ENCODE data around the gene LIN28A.

LIN28A gene

DNA sequence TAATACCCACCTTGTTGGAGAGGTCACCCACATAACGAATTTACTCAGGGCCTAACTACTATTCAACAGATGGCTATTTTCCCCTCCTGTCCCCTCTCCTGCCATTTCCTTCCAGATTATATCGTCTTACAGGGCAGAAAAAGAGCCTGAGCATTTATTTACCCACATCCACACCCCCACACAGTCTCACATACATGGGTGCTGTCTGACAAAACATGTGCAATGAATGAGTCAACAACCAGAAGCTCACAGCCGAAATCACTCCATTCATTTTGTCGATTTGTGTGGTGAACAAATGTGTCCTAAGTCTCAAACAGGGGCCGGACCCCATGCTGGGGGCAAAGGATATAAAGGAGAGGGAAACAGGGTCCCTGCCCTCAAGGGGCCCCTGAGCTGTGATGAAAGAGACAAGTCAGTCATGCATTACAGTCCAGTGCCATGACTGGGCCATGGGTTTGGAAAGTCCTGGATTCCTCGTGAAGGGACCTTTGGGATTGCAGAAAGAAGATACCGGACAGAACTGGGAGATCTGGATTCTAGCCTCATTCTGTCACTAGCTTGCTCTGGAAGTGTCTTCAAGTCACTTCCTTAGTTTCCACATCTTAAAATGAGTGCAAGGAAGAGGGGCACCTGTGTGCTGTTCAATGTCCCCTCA is 21.7 kb upstream of the LIN28A start:
- no peak for DNase-seq

DNA sequence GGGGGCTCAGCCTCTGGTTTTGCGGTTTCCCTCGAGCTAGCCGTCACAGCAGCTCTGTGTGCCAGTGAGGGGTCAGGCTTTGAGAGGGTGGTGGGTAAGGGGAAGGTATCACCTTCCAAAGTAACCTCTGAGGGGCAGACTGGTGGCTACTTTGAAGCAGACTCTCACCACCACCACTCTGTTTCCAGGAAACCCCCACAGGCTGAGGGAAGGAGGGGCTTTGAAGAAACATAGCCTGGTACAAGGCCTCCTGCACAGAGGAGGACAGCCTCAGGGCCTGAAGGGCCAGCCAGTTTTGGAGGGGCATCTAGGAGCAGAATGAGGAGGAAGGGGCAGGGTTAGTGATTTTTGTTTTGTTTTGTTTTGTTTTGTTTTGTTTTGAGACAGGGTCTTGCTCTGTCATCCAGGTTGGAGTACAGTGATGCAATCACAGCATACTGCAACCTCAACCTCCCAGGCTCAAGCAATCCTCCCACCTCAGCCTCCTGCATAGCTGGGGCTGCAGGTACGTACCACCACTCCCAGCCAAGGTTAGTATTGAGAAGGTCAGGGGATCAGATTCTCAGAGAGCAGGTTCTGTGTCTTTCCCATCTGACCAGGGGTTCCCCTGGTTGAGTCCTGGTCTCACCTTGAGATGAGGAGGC is 20.9 kb upstream of the LIN28A start:
- DNase-seq: no peak

DNA sequence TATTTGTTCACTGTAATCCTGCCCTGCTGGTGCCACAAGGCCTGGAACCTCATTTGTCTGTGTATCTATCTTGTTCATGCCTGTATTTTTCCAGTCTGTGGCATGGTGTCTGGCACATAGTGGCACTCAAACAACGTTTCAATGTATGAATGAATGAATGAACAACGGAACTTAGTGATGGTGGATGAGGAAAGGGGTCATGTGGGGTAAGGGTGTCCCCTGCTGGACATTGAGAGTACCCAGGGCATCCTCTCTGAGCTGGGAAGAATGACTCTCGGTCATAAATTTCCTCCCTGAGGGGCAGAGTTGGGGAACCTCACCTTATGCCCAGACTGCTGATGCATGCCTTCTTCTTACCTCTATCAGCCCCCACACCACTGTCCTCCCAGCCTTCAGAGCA is 19.2 kb upstream of the LIN28A start:
- DNase-seq: no peak

DNA sequence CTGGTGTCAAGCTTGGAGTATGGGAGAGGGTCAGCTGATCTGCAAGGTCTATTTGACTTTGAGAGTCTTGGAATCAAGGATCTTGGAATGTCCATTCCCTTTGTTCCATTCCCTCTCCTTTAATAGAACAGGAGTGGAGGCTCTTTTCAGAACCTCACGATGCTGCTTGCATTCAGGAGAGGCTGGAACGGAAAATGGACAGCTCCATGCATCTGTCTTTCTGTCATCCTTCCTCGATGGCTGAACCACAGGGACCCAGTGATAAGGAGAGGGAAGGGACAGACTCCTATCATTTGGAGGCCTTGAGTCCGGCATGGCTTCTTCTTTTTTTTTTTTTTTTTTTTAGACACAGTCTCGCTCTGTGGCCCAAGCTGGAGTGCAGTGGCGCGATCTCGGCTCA is 14.9 kb upstream of the LIN28A start:
- DNase-seq: no peak

DNA sequence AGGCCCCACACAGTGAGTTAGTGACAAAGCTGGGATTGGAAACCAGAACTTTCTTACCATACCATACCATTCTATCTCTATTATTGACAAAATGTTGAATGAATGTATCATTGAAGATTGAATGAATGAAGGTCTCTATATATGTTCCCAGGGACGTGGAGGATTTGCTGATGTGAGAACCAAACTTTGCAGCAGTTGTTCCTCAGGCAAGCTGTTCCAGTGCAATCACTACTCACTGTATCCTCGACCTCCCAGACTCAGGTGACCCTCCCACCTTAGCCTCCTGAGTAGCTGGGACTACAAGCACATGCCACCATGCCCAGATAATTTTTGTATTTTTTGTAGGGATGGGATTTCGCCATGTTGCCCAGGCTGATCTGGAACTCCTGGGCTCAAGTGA is 11.6 kb upstream of the LIN28A start:
- DNase-seq: no peak

DNA sequence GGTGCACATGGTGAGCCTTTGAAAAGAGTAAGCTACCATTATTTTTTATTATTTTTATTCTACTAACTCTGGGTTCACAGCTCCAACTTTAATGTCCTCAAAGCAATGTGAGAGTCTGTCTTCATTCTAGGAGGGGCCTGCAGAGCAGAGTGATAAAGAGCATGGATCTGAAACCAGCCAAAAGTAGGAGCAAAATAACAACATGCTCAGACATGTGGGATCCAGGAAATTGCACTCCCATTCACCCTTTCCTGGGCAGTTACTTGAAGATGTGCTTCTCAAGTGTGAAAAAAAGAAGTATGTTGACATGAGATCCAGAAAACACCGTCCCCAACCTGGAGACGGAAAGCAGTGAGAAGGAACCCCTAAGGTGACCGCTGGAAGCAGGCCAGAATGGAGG is 8.7 kb upstream of the LIN28A start:
- DNase-seq: no peak

DNA sequence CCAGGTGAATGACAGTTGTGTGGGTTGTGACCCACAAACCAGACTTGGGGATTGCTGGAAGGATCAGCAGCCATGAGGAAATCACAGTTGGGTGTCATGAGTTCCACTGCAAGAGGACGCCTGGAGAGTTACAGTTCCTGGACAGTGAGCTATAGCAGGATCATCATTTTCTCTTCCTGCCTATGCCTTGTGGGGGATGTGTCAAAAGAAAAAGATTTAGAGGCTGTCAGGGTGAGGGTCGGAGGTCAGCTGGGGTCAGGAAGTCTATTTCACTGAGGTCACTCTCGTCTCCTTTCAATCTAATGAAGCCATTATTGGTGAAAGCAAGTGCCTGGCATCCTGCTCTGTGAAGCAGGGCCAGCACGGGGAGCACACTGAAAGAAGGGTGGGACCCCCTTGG is 7.0 kb upstream of the LIN28A start:
- no peak for DNase-seq

DNA sequence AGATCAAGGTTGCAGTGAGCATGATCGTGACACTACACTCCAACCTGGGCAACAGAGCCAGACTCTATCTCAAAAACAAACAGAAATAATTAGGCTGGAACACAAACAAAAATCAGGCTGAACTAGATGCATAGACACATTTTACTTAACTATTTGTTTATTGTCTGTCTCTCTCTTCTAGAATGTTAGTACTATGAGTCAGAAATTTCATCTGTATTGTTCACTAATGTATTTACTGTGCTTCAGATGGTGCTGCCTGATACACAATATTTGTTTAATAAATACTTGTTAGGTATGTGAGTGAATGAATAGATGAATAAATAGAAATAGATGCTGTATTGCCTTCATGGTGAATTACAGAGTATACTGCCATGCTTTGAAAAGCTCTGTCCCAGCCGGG is 6.0 kb upstream of the LIN28A start:
- no peak for DNase-seq

DNA sequence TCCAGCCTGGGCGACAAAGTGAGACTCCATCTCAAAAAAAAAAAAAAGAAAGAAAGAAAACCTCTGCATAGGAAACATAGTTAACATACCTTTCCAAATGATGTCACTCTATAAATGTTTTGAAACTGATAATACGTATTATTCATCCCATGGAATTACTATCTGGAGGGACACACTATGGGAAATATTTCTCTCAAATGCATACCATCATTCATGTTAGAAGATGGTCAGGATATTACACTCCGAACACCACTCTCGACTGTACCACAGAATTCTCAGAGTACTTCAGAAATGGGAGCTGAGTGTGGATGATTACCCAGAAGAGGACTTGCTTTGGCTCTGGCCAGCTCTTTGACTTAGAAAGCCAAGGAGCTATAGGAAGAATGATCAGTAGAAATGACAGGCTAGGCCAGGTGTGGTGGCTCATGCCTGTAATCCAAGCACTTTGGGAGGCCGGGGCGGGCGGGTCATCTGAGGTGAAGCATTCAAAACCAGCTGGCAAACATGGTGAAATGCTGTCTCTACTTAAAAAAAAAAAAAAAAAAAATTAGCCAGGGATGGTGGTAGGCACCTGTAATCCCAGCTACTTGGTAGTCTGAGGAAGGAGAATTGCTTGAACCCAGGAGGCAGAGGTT is 5.2 kb upstream of the LIN28A start:
- DNase-seq: no peak

DNA sequence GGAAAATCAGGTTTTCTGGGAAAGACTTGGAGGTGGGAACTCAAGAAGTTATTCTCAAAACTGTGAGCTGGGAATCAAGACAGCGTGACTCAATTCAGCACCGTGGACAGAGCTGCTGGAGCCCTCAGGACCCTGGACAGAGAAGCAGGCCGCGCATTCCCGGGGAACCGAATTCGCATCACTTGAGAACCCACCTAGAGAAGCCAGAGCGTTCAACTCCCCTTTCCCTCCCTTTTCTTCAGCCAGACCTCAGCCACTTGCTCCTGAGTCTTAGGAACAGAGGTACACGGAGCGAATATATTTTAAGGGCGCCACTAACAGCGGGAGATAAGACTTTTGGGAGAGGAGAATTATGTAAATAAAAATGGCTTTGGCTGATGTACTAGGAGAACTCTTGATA is 2.0 kb upstream of the LIN28A start:
- no peak for DNase-seq

DNA sequence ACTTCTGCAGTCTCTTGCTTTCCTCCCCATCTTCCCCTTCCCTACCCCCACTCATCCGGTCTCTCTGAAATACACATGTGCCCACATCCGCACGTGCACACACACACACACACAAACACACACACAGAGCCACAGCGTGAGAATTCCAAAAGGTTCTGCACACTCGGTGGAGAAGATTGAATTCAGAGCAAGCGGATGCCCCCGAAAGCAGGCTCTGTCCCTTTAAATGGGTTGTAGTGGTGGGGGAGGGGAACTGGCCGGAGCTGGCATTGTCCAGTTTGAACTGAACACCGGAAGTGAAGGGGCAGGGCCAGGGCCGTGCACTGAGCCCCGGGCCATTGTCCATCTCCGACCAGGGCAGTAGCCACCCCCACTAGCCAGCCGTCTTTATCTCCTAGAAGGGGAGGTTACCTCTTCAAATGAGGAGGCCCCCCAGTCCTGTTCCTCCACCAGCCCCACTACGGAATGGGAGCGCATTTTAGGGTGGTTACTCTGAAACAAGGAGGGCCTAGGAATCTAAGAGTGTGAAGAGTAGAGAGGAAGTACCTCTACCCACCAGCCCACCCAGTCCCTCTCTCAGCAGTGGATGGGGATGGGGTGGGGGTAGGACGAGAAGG is 1.3 kb upstream of the LIN28A start:
- DNase-seq: peak; percentile 44

DNA sequence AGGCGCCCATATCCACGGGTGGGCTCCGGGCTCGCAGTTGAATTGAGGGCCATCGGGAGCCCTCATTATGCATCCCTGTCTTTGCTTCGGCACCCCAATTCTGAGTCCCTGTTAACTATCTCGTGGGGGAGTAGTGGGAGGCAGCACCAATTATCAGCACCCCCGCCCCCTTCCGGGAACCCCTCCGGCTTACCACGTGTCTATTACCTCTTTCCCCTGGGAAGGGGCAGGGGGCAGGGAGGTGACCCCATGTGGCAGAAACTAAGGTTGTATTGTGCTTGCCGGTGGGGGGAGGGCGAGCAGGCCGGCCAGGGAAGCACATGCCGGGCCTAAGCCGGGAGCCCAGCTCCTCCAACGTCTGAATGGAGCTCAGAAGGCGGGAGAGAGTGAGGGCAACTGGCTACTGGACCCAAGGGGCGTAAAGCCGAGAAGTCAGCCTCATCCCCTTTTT is 1.0 kb downstream of the LIN28A start:
- DNase-seq: no peak

DNA sequence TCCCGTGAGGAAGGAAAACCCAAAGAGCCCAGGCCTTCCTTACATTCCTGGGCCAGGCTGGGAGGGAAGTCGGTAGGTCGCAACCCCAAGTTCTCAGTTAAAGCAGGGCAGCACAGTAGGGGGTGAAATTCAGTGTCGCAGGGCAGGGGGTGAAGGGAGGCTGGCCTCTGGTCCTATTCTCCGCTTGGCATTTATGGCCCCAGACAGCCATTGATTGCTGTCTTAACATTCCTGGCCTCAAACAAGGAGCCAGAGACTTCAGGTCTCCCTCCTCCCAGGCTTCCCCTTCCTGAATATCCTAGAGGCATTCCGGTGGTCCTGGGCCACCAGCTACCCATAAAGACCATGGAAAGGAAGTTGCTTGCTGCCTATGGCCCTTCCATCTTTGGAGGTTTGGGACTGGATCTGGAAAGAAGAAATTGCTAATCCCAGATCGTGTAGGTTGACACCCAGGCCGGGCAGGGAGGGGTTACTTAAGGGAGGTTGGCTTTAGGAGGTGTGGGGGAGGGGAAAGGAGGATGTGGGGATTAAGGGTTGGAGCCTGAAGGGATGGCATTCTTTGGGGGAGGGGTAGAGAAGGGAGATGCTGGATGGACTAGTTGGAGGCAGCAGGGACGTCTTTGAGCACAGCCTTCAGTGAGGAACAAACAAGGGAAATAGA is 1.7 kb downstream of the LIN28A start:
- no peak for DNase-seq

DNA sequence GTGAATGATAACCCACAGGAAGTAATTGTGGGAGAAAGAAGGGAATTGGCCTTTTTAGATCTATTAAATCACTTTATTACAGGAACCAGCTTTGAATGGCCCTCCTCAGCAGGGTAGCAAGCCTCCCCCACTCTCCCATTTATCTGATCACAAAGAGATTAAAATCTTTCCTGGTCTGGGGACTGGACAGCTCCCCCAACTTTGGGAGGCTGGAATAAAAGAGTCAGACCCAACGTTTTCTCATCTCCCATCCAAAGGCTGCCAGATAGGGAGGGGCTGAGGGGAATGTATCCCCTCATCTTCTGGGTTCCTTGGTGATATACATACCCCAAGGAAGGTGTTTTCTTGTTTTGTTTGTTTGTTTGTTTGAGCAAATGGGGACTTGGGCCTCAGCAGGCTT is 2.4 kb downstream of the LIN28A start:
- no peak for DNase-seq

DNA sequence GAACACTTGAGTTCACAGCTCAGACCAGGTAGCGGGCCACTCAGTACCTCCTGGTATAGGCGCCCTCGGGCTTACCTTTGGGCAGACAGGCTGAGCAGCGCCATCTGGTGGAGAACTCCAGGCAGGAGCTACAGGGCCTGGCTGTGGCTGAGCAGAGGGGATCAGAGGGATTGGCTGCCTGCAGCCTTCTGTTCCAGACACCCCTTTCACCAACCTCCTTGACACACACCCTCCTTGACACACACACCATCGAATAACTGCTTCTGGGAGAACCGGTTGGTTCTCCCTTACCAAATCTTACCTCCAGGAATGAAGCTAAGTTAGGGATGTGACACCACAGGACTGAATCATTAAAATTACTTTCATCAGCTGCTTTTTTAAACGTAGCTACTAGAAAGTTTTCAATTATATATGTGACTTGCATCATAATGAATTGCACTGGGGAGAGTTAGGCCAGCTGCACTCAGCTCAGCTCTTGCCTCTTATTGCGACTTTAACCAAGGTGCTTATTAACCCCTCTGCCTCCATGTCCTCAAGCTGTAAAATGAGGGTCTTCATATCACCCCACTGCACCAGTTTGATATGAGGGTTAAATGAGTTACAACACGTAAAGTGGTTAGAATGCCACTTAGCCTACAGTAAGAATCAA is 6.6 kb downstream of the LIN28A start:
- DNase-seq: peak; percentile 51

DNA sequence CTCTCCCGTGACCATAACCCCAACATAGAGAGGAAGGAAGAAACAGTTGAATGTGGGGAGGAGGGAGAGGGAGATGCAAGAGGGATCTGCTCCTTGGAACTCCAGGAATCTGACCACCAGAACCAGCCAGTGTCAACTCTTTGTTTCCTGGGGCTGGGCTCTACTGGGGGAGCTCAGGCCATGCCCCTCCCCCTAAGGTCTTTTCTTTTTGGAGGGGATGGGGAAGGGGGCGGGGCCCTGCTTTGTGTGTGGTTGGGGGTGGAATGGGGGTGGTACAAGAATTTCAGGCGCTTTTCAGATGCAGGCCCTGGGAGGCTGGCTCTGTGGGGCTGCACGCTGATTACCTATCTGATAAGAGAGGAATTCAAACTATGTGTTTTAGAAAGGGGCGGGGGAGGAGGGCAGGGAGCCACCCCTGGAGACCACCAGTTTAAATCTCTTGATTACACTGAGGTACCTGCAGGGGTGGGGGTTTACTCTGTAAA is 8.3 kb downstream of the LIN28A start:
- DNase-seq: no peak

DNA sequence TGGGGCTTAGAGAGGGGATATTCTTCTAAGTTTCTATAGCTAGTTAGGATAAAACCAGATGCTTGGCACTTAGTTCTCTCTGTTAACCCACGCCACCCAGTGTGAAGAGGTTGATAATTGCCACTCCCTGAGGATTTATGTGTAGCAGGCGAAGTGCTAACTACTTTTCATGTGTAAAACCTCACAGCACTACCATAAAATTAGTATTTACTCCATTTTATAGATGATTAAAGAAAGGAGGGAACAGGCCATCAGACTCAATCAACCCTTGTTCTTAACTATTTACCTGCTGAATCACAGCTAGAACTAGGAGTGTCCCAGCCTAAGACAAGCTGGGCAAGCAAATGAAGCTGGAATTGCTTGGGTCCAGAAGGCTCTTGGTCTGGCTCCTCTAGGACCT is 8.9 kb downstream of the LIN28A start:
- no peak for DNase-seq

DNA sequence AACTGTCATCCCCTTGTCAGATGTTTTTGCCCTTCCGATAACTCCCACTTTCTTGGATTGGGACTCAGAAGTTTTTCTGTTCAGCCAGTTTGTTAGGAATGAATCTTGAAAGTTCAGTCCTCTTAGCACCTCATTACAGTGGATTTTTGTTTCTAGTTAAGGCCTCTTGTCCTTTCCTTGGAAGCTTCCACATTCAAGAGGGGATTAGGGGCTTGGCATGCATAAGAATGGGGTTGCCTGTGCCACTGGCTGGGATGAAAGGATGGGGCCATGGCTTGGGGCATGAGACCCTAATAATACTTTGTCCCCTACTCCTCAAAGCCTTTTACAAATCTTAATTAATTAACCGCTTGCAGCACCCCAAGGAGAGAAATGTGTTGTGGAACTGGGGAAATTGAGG is 19.1 kb downstream of the LIN28A start:
- no peak for DNase-seq

DNA sequence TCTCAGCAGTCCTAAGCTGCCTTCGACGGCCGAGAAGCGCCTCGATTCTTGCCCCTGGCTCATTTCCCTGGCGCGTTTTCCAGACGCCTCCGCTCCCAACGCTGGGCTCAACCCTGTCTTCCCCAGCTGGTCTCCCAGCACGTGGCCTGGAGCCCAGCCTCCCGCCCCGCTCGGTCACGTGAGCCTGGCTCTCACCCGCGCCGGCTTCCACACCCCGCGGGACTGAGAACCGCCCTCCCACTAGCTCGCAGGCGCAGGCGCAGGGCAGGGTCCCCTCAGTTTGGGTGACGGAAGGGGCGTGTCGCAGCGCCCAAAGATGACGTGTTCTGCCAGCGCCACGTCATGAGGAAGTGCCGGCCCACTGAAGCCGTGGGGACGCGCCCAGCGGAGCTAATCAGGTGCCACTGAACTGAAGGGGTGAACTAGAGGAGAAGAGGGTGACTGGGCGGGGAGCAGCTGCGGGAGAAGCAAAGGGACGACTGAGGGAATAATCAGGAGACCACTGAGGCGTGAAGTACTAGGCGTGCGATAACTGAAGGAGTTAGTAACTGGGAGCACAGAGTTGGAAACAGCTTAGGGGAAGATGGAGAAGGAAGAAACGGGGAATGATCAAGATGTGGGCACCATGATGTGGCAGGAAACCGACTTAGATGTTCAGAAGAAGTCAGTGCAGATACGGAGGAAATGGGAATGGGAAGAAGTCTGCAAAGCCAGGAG is 21.5 kb downstream of the LIN28A start, which contains the start of gene DHDDS:
Gene DHDDS (plus strand): TSS at position 343 of the 717 bp plus-strand sequence. CDS start 625 bp downstream, outside the sequence.
- DNase-seq: peak; percentile 98

DNA sequence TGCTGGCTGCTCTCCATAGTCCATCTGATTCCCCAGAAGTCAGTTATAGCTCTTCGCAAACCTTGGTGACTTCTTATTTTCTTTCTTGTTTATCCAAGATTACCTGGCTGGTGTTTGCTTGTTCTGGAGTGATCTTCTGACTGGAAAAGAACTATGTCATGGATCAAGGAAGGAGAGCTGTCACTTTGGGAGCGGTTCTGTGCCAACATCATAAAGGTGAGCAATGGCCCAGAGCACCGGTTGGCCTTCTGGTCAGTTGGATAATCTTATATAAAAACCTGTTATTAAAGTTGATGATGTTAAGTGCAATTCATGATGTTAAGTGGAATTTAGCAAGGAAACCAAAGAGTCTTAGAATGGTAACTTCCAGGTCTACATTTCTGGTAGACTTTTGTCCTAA is 22.2 kb downstream of the LIN28A start:
- DNase-seq: no peak

DNA sequence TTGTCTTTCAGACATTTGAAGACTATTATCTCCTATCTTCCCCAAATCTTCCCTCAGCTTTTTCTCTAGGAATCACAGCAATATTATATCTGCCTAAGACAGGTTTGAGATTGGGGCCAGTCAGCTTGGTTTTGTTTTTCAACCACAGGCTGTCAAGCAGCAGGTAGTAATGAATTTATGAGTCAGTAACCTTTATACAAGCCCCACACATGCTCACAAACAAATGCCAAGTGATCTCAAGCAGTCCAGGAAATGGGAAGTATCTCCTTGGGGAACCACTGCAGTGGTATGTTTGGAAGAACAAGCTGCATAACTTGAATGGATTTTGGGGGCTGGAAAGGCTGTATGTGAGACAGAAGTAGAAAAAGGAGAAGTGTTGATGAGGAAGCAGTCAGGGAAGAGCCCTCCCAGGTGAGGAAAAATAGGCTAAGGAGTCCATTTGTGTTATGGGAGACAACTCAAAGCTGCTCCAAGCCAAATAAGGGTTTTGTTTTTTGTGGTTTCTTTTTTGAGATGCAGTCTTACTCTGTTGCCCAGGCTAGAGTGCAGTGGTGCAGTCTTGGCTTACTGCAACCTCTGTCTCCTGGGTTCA is 23.6 kb downstream of the LIN28A start:
- no peak for DNase-seq

DNA sequence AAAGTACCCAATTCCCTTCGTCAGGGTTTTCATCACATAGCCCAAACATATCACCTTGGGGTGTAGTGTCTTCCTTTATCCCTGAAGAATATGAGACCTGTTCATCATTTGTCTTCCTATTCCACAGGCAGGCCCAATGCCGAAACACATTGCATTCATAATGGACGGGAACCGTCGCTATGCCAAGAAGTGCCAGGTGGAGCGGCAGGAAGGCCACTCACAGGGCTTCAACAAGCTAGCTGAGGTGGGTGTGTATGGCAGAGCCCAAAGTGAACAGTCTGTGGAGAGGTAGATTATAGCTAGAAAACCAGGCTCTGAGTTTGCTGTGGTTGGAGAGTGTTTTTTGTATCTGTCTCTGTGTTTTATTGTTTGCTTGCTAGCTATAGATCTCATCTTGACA is 27.4 kb downstream of the LIN28A start:
- DNase-seq: no peak

Data from NCI-H2227 treated with DMSO at 0.1 percent for 48 hours (cell line).